T-cell (primary cell): ENCODE measurements around the gene USP21. TPM values are rescaled to one million over a fixed set of nuclear protein-coding genes. Genes with fewer than 3 reads are reported as not detected.

Experiments used
- ATAC-seq, 4 experiments: fragments of 200-7000 bp in 3 of 4; fragments of 150-1000 bp in 1 of 4; cut with Tn5 transposase; replicated peaks in 1 of 4; 1 replicate in 3 of 4; 2 replicates in 1 of 4; pipeline ENCODE4 v1.10.0; 2021; ENCODE audit warnings: moderate library complexity in 3 of 4, mild to moderate bottlenecking in 2 of 4, moderate number of reproducible peaks in 1 of 4
- CTCF ChIA-PET, 2 donors: fragments of 300-600 bp; sonication (Branson Sonifier 250); formaldehyde crosslinking; loops; one replicate each; lab custom pipeline; 2022; ENCODE audit warnings: antibody characterized with exemption in 2 of 2; lab: Charles Lee
- POLR2A ChIA-PET, 2 donors: fragments of 300-600 bp; sonication (Branson Sonifier 250); formaldehyde crosslinking; loops; one replicate each; lab custom pipeline; 2022; ENCODE audit warnings: antibody characterized with exemption in 2 of 2; lab: Charles Lee
- DNase-seq, 35 experiments: peaks; one replicate each; pipeline versions ENCODE4 v3.0.0 to v3.0.0-alpha.2; 2013 to 2023
- H3K27ac ChIP-seq: one replicate; pipeline ENCODE4 v1.5.1; 2013; ENCODE audit warnings: low read length
- H3K27me3 ChIP-seq, 2 experiments: replicated peaks in 1 of 2; 1 replicate in 1 of 2; 2 replicates in 1 of 2; pipeline versions ENCODE4 v1.6.1 to v1.7.0; 2013; ENCODE audit warnings: low read length in 1 of 2, mixed read lengths in 1 of 2; ENCODE audit not compliant: control insufficient read depth in 2 of 2, insufficient read depth in 2 of 2; ENCODE audit errors: extremely low read depth in 1 of 2
- H3K36me3 ChIP-seq, 2 donors: 1 replicate in 1 of 2; 2 replicates in 1 of 2; pipeline versions ENCODE4 v1.6.1 to v1.7.0; 2013; ENCODE audit warnings: low read length in 1 of 2; ENCODE audit not compliant: control insufficient read depth in 2 of 2, insufficient read depth in 1 of 2; ENCODE audit errors: extremely low read depth in 1 of 2
- H3K4me1 ChIP-seq, 2 experiments: 1 replicate in 1 of 2; 2 replicates in 1 of 2; pipeline versions ENCODE4 v1.6.1 to v1.7.0; 2013; ENCODE audit warnings: low read length in 2 of 2, mixed read lengths in 1 of 2; ENCODE audit not compliant: insufficient read depth in 2 of 2, control insufficient read depth in 1 of 2; ENCODE audit errors: extremely low read depth in 1 of 2
- H3K4me3 ChIP-seq, 2 donors: 1 replicate in 1 of 2; 2 replicates in 1 of 2; pipeline versions ENCODE4 v1.5.1 to v1.7.0; 2013; ENCODE audit warnings: mild to moderate bottlenecking in 2 of 2, low read length in 1 of 2, moderate library complexity in 1 of 2; ENCODE audit not compliant: control insufficient read depth in 1 of 2; ENCODE audit errors: extremely low read depth in 1 of 2
- H3K9me3 ChIP-seq: 2 replicates; pipeline ENCODE4 v1.7.0; 2013
- H3K27ac Mint-ChIP-seq, 2 donors: one replicate each; pipeline ENCODE4 v1.8.0; 2020 to 2021; ENCODE audit warnings: mild to moderate bottlenecking in 2 of 2, mixed read lengths in 2 of 2
- H3K27me3 Mint-ChIP-seq, 2 donors: one replicate each; pipeline ENCODE4 v1.8.0; 2021 to 2022; ENCODE audit warnings: mixed read lengths in 2 of 2
- H3K36me3 Mint-ChIP-seq: one replicate; pipeline ENCODE4 v1.8.0; 2021; ENCODE audit warnings: mixed read lengths
- H3K4me1 Mint-ChIP-seq, 3 donors: one replicate each; pipeline ENCODE4 v1.8.0; 2020 to 2022; ENCODE audit warnings: mixed read lengths in 3 of 3, mild to moderate bottlenecking in 1 of 3
- H3K4me3 Mint-ChIP-seq, 3 donors: one replicate each; pipeline ENCODE4 v1.8.0; 2020 to 2022; ENCODE audit warnings: mild to moderate bottlenecking in 3 of 3, mixed read lengths in 3 of 3, moderate library complexity in 3 of 3
- H3K9me3 Mint-ChIP-seq, 3 donors: one replicate each; pipeline ENCODE4 v1.8.0; 2020 to 2022; ENCODE audit warnings: mixed read lengths in 3 of 3
- WGBS: methylation state at CpG from one replicate; pipeline ENCODE4 v1.1.5; 2013; ENCODE audit warnings: missing lambda C conversion rate; ENCODE audit not compliant: insufficient coverage; 5-methylcytosine and 5-hydroxymethylcytosine counted together
- total RNA-seq, 35 experiments: library from RNA in 6 of 35; stranded (reverse) in 6 of 35; fragments of 120-200 nt in 1 of 35; gene quantifications; one replicate each; pipeline versions ENCODE4 v1.2.1 to v1.2.4 and lab custom pipeline; 2013 to 2026

USP21 gene
- total RNA-seq, 5 donors from 2014 or later (not counting 1 experiment from before 2014, with no cell fraction given): 37.4 to 69.0 (median 59.5) TPM

- POLR2A ChIA-PET: interaction anchor here (0.6 to 1.6 kb wide), 4 partner anchors 8 to 64 kb away, joined by 4 to 11 read pairs (median 5); partner anchors contain the start of genes DEDD (in 1 of the 2) and PPOX (in 1 of the 2)
- 42% methylated on average over 5 of the region's 9 CpGs for WGBS
- Histone ChIP-seq H3K27me3 (no peaks in the 10 kb centered on the region), H3K27ac (peak overlapping the region; percentile 74), H3K4me3 (peak overlapping the region; percentile 65 to 68), H3K4me1 (peaks cover 18 to 42% of the 10 kb centered on the region in 2 experiments), H3K36me3 (peaks cover 9 to 38% of the 10 kb centered on the region in 2 donors), H3K9me3 (no peaks in the 10 kb centered on the region)
- Mint-ChIP-seq H3K4me1 (peaks cover 70 to 73% (median 70%) of the 10 kb centered on the region in 3 donors), H3K27me3 (no peaks in the 10 kb centered on the region), H3K4me3 (peak overlapping the region; percentile 86 to 94 (median 92)), H3K9me3 (no peaks in the 10 kb centered on the region), H3K27ac (peak overlapping the region; percentile 90 to 94), H3K36me3 (peaks cover 18% of the 10 kb centered on the region)
- CTCF ChIA-PET: no interaction called here
- ATAC-seq (no peak), DNase-seq (no peak)
These were observed 837 bp upstream of the USP21 start for GRCh38 chr1:161158316-161159010.

- POLR2A ChIA-PET: no interaction called here
- H3K4me1 Mint-ChIP-seq: peaks cover 64 to 71% (median 69%) of the 10 kb centered on the region in 3 donors
- H3K36me3 Mint-ChIP-seq: peaks cover 18% of the 10 kb centered on the region
These were observed 578 bp downstream of the USP21 start for GRCh38 chr1:161159913-161160243.

GRCh38 chr1:161160671-161161145 lies 1.4 kb downstream of the USP21 start:
- Histone ChIP-seq H3K27me3 (no peaks in the 10 kb centered on the region), H3K9me3 (no peaks in the 10 kb centered on the region), H3K4me3 (no peak overlapping the region), H3K4me1 (peaks cover 7 to 40% of the 10 kb centered on the region in 2 experiments), H3K27ac (no peak overlapping the region), H3K36me3 (peaks cover 9 to 47% of the 10 kb centered on the region in 2 donors)
- Mint-ChIP-seq H3K36me3 (peaks cover 18% of the 10 kb centered on the region), H3K27me3 (no peaks in the 10 kb centered on the region), H3K4me1 (peaks cover 63 to 71% (median 68%) of the 10 kb centered on the region in 3 donors), H3K4me3 (peak overlapping the region; percentile 86 to 94 (median 92)), H3K27ac (peak overlapping the region; percentile 53 to 55), H3K9me3 (no peaks in the 10 kb centered on the region)
- POLR2A ChIA-PET: interaction anchor here in 1 of 2 donors (0.6 kb wide), 1 partner anchor 521 kb away, joined by 6 read pairs; no protein-coding TSS in a partner anchor
- WGBS: 97% methylated on average over 22 of the region's 22 CpGs
- DNase-seq (no peak), ATAC-seq (no peak)
- CTCF ChIA-PET: no interaction called here

More at GRCh38 chr1:161159913-161160243, 578 bp downstream of the USP21 start:
- peaks cover 9 to 47% of the 10 kb centered on the region in 2 donors for H3K36me3 ChIP-seq
- Mint-ChIP-seq H3K9me3 (no peaks in the 10 kb centered on the region), H3K4me3 (peak overlapping the region; percentile 86 to 94 (median 92)), H3K27me3 (no peaks in the 10 kb centered on the region), H3K27ac (peak overlapping the region; percentile 69 to 75)
- peak in 1 of 35 experiments; percentile 34 for DNase-seq
- H3K27ac ChIP-seq: peak overlapping the region; percentile 74
- CTCF ChIA-PET: interaction anchor here in 1 of 2 donors (0.9 kb wide), 1 partner anchor 27 kb away, joined by 3 read pairs; the partner anchor contains the start of gene DEDD
- no peak for ATAC-seq
- H3K27me3 ChIP-seq: no peaks in the 10 kb centered on the region
- H3K4me3 ChIP-seq: peak overlapping the region; percentile 65 to 68
- no CpG with 5 or more reads among the region's 11 CpGs for WGBS
- no peaks in the 10 kb centered on the region for H3K9me3 ChIP-seq
- H3K4me1 ChIP-seq: peaks cover 12 to 35% of the 10 kb centered on the region in 2 experiments

- ATAC-seq (no peak), DNase-seq (no peak)
- Histone ChIP-seq H3K36me3 (peaks cover 9 to 47% of the 10 kb centered on the region in 2 donors), H3K4me3 (no peak overlapping the region), H3K27me3 (no peaks in the 10 kb centered on the region), H3K9me3 (no peaks in the 10 kb centered on the region), H3K4me1 (peaks cover 8 to 47% of the 10 kb centered on the region in 2 experiments), H3K27ac (no peak overlapping the region)
- POLR2A ChIA-PET: interaction anchor here (0.6 to 1.0 kb wide), 3 partner anchors 8 to 522 kb away, joined by 3 to 6 read pairs (median 3); no protein-coding TSS in a partner anchor
- peaks cover 18% of the 10 kb centered on the region for H3K36me3 Mint-ChIP-seq
- CTCF ChIA-PET: no interaction called here
- 91% methylated on average over 4 of the region's 5 CpGs for WGBS
- no peaks in the 10 kb centered on the region for H3K27me3 Mint-ChIP-seq
- H3K9me3 Mint-ChIP-seq: no peaks in the 10 kb centered on the region
- H3K4me3 Mint-ChIP-seq: peak overlapping the region in 2 of 3 donors; percentile 25 to 94
- H3K27ac Mint-ChIP-seq: peak overlapping the region; percentile 1 to 53
- peaks cover 69 to 74% (median 69%) of the 10 kb centered on the region in 3 donors for H3K4me1 Mint-ChIP-seq
These were observed 2.4 kb downstream of the USP21 start for GRCh38 chr1:161161652-161162051.

GRCh38 chr1:161162052-161162451 lies 2.8 kb downstream of the USP21 start:
- H3K4me1 ChIP-seq: peaks cover 11 to 51% of the 10 kb centered on the region in 2 experiments
- no peak overlapping the region for H3K4me3 ChIP-seq
- H3K27me3 Mint-ChIP-seq: no peaks in the 10 kb centered on the region
- no peak overlapping the region for H3K27ac ChIP-seq
- peak overlapping the region in 2 of 3 donors; percentile 25 to 94 for H3K4me3 Mint-ChIP-seq
- 96% methylated on average over 4 of the region's 7 CpGs for WGBS
- no peaks in the 10 kb centered on the region for H3K9me3 ChIP-seq
- H3K27ac Mint-ChIP-seq: peak overlapping the region; percentile 1 to 53
- no peak for DNase-seq
- ChIA-PET CTCF (no interaction called here), POLR2A (interaction anchor here (0.6 to 1.0 kb wide), 3 partner anchors 9 to 44 kb away, joined by 3 to 5 read pairs (median 3); partner anchors contain the start of genes NIT1 (in 1 of the 2) and PFDN2 (in 1 of the 2))
- H3K36me3 ChIP-seq: peaks cover 8 to 45% of the 10 kb centered on the region in 2 donors
- no peaks in the 10 kb centered on the region for H3K9me3 Mint-ChIP-seq
- no peaks in the 10 kb centered on the region for H3K27me3 ChIP-seq
- H3K36me3 Mint-ChIP-seq: peaks cover 15% of the 10 kb centered on the region
- H3K4me1 Mint-ChIP-seq: peaks cover 69 to 75% (median 72%) of the 10 kb centered on the region in 3 donors
- no peak for ATAC-seq

GRCh38 chr1:161162806-161163205 lies 3.5 kb downstream of the USP21 start:
- no peaks in the 10 kb centered on the region for H3K9me3 Mint-ChIP-seq
- 100% methylated on average over 6 of the region's 10 CpGs for WGBS
- H3K27ac ChIP-seq: no peak overlapping the region
- H3K27me3 Mint-ChIP-seq: no peaks in the 10 kb centered on the region
- no peak for ATAC-seq
- H3K36me3 Mint-ChIP-seq: peaks cover 8% of the 10 kb centered on the region
- peaks cover 6 to 38% of the 10 kb centered on the region in 2 donors for H3K36me3 ChIP-seq
- peak overlapping the region in 1 of 3 donors; percentile 94 for H3K4me3 Mint-ChIP-seq
- no peaks in the 10 kb centered on the region for H3K9me3 ChIP-seq
- peaks cover 14 to 58% of the 10 kb centered on the region in 2 experiments for H3K4me1 ChIP-seq
- ChIA-PET POLR2A (interaction anchor here in 1 of 2 donors (0.6 kb wide), 1 partner anchor 45 kb away, joined by 5 read pairs; the partner anchor contains the start of genes NIT1 and PFDN2), CTCF (no interaction called here)
- H3K4me1 Mint-ChIP-seq: peaks cover 70 to 78% (median 77%) of the 10 kb centered on the region in 3 donors
- H3K27me3 ChIP-seq: no peaks in the 10 kb centered on the region
- peak overlapping the region in 1 of 2 donors; percentile 7 for H3K27ac Mint-ChIP-seq
- H3K4me3 ChIP-seq: no peak overlapping the region
- DNase-seq: no peak
